ENCODE data around the gene CSPG5. TPM values are rescaled to one million over a fixed set of nuclear protein-coding genes. Genes with fewer than 3 reads are reported as not detected.

CSPG5 gene
- total RNA-seq, 1 donor from 2014 or later = 0.35 TPM

DNA sequence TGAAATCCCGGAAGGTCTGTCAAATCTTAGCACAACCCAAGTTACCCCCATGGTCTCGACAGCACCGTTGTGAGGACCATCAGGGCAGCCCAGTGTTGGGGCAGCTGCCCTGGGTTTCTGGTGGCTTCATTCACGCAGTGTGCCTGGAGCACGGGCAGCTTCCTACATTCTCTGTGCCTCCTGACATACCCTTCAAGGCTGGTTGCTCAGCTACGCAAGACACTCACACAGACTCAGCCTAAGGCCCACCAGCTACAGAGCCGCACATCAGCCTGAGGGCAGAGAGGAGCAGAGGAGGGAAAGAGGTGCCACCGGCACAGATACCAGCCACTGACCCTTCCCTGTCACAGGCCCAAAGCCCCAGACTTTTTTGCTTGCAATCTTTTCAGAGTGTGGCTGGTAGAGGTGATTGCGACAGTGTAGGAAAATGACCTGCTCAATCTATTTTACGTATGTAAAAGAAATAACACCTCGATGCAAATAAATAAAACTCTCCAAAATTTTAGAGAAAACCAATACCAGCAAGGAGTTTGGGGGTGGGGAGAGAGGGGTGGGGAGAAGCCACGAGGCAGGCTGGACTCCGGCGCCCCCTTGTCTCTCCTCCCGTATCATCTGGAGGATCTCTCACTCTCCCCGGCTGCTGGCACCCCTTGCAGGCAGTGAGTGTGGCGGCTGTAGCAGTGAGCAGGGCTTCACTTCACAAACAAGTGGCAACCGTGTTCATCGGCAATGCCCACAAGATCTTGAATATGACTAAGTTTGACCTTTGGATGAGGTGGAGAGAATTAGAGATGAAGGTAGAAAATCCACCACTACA, 12.7 kb downstream of the CSPG5 start:
- DNase-seq (ENCODE audit: missing footprints) = no peak
- intact Hi-C loops (cut with DNase I) = no loop called here
- no peak for ATAC-seq

- intact Hi-C loops (cut with DNase I) = no loop called here
- DNase-seq (ENCODE audit: missing footprints) (no peak), ATAC-seq (no peak)
These were observed 22.3 kb downstream of the CSPG5 start for GRCh38 chr3:47556351-47556750.

- intact Hi-C loops (cut with DNase I) = no loop called here
- ATAC-seq = no peak
These were observed 24.3 kb downstream of the CSPG5 start for GRCh38 chr3:47554335-47554734.

DNA sequence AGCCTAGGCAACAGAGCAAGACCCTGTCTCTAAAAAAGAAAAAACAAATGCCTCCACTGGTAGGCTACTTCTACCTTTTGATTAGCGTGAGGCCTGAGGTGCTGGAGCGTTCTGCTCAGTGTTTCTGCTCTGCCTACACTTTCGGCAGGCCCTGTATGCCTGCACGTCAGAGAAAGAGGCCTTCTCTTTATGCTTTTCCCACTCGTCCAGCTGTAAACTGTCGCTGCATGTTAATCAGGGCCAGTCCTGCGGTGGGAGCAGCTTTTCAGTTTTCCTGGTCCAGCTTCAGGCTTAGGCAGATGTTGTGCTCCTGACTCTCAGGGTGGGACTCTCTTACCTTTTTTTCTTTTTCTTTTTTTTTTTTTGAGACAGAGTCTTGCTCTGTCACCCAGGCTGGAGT, 25.3 kb downstream of the CSPG5 start:
- no peak for ATAC-seq
- no peak for DNase-seq (ENCODE audit: missing footprints)
- intact Hi-C loops (cut with DNase I) = no loop called here

More at GRCh38 chr3:47554335-47554734, 24.3 kb downstream of the CSPG5 start:
- no peak for DNase-seq (ENCODE audit: missing footprints)

DNA sequence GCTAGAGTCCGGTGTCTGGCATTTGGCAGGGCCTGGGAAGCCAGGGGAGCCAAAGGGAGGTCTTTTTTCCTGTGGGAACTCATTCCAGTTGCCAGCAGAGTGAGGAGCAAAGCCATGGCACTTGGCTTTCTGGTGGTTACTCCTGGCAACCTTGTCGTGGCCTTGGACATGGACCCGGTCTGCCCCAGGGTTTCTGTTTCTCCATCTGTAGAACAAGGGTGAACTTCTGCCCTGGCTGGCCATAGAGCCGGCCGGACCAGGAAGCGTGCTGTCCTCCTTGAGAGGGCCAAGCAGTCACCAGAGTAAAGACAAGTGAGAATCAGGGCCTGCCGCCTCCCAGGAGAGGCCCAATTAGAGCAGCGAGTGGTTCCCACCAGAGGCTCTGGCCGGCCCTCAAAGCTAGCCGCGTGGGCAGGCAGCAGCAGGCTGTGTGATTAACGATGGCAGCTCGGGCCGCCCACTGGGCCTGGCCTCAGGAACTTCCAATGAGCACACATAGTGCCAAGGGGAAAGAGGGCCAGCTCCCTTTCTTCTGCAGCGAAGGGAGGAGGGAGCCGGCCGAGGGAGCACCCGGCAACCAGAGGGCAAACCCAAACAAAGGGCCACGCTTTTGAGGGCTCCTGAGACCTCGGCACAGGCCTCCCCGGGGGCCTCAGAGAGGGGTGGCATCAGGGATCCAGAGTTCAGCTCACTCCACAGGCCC, 36.0 kb downstream of the CSPG5 start:
- DNase-seq (ENCODE audit: missing footprints) (no peak), ATAC-seq (no peak)
- intact Hi-C loops (cut with DNase I) = no loop called here

DNA sequence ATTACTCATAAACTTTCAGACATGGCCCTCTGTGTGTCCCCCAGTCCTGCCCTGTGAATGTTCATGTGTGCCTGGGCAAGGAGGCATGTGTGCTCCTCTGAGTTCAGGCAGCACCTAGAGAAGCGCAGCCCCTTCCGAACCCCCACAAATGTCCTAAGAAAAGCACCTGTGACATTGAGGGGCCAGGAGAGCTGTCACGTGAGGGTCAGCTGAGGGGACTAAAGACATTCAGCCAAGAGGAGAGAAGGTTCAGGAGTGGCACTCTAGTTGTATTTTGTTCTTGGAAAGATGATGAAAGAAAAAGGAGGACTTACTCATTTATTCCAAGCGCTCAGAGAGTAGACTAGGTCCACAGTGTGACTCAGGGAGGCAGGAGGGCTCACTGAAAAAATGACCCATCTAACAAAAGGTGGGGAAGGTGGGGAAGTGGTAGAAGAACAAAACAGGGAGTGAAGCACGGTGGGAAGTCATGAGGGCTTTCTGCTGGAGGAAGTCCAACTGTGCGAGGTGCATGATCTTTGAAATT, 37.0 kb downstream of the CSPG5 start:
- ATAC-seq = no peak
- intact Hi-C loops (cut with DNase I) = no loop called here
- no peak for DNase-seq (ENCODE audit: missing footprints)

- DNase-seq (ENCODE audit: missing footprints) = no peak
- intact Hi-C loops (cut with DNase I) = no loop called here
- no peak for ATAC-seq
These were observed 38.4 kb downstream of the CSPG5 start for GRCh38 chr3:47540281-47540680.

DNA sequence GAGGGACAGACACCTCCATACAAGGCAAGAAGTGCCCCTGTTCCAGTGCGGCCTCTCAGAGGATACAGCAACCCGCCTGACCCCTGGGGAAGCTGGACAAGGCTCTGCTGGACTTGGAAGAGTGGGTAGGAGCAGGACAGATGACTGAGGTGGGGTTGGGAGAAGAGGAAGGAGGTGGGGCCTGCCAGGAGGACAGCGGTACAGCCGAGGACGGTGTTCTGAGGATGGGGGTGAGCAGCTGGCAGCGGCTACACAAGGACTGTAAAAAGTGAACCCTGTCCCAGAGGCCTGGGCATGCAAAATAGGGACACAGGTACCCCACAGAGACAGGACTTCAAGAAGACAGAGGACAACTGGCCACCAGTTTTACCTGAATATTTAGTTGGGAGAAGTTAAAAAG, 41.7 kb downstream of the CSPG5 start:
- intact Hi-C loops (cut with DNase I) = no loop called here
- no peak for DNase-seq (ENCODE audit: missing footprints)
- no peak for ATAC-seq

- ATAC-seq = no peak
These were observed 42.3 kb downstream of the CSPG5 start for GRCh38 chr3:47536221-47536891.

DNA sequence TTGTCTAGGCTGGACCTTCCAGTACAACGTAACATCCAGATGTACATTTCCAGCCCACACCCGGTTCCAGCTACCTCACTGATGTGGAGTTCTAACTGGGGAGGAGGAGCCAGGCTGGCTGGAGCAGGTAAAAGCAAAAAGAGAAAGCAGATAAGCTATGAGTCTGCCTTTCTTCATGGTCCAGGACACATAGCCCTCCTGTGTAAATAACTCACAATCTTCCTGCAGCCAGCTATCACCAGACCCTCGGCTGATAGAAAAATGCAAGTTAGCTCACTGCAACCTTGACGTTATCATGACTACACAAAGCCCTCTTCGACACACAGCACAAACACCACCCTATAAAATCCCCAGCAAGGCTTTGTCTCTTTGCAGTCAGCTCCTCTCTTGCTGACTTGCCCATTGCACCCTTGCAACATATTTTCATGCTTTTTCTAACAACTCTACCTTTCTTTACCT, 44.6 kb downstream of the CSPG5 start:
- ATAC-seq (no peak), DNase-seq (ENCODE audit: missing footprints) (no peak)
- intact Hi-C loops (cut with DNase I) = no loop called here

More at GRCh38 chr3:47536221-47536891, 42.3 kb downstream of the CSPG5 start:
- intact Hi-C loops (cut with DNase I) = no loop called here
- DNase-seq (ENCODE audit: missing footprints) = no peak

- intact Hi-C loops (cut with DNase I) = no loop called here
- DNase-seq (ENCODE audit: missing footprints) = no peak
- no peak for ATAC-seq
These were observed 45.2 kb downstream of the CSPG5 start for GRCh38 chr3:47533481-47533880.

GRCh38 chr3:47527952-47528725, 50.5 kb downstream of the CSPG5 start:
- no peak for DNase-seq (ENCODE audit: missing footprints)
- no peak for ATAC-seq
- intact Hi-C loops (cut with DNase I) = loop anchor here (10.0 kb wide), 1 partner anchor 137 kb away; no protein-coding TSS in a partner anchor

GRCh38 chr3:47525617-47526016, 53.0 kb downstream of the CSPG5 start:
- ATAC-seq (no peak), DNase-seq (ENCODE audit: missing footprints) (no peak)
- intact Hi-C loops (cut with DNase I) = loop anchor here (10.0 kb wide), 1 partner anchor 139 kb away; no protein-coding TSS in a partner anchor

DNA sequence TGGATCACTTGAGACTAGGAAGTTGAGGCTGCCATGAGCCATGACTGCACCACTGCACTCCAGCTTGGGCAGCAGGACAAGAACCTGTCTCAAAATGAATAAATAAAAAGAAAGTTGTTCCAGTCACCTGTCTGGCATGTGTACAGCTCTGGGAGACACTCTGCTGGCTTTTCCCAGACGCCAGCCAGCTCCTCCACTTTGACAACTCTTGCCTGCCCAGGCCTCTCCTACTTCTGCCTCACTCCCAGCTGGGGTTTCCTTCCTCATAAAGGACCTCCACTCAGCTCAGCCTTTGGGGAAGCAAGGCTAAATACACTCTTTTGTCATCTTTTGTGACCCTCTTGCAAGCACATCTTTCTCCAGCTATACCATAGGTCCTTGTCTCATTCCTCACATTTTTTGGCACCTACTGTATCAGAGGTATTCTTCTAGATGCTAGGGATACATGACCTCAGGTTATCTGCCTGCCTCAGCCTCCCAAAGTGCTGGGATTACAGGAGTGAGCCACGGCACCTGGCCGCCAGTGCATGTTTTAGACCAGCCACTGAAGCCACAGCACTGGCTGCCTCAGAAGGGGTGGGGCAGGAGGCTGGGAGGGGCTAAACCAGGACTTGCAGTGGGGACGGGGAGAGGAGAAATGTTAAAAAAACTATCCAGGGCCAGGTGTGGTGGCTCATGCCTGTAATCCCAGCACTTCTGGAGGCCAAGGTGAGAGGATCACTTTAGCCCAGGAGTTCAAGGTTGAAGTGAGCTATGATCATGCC, 55.2 kb downstream of the CSPG5 start:
- intact Hi-C loops (cut with DNase I) = loop anchor here (10.0 kb wide), 1 partner anchor 141 kb away; no protein-coding TSS in a partner anchor
- ATAC-seq = no peak
- no peak for DNase-seq (ENCODE audit: missing footprints)

DNA sequence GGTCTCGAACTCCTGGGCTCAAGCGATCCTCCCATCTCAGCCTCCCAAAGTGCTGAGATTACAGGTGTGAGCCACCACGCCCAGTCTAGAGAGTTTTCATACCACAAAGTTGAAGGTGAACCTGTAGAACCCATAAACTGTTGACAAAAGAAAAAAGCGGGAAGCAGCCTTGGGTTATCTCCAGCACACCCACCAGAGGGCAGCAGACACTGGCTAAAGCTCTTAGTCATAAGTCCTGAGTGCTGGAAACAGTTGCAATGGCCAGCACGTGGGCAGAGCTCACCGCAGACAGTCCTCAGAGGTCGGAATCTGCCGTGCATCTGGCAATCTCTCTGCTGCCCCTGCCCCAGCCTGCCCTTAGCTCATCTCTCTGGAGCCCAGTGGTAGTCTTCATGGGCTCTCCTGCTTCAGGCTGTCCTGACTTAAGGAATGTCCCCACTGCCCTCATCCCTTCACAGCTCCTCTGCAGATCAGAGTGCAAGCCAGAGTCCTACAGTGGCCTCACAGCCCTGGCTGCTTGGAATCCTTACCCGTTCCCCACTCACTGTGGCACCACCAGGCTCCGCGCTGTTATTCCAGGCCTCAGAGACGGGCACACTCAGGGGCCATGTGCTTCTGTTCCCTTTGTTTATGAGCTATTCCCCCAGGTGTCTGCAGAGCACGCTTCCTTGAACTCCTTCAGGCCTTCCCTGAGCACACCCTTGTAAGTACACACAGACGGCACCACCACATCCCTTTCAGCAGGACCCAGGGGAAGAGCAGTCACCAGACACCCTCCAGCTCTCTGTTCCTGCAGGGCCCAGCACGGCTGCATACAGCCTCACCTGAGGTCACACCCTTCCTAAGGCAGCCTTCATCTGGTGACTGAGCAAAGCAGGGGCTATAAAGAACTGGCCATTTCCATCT, 56.3 kb downstream of the CSPG5 start:
- ATAC-seq (peak; percentile 95), DNase-seq (ENCODE audit: missing footprints) (peak; percentile 83)
- intact Hi-C loops (cut with DNase I) = loop anchor here (1.0 to 10.0 kb wide), 2 partner anchors 142 to 267 kb away; no protein-coding TSS in a partner anchor

DNA sequence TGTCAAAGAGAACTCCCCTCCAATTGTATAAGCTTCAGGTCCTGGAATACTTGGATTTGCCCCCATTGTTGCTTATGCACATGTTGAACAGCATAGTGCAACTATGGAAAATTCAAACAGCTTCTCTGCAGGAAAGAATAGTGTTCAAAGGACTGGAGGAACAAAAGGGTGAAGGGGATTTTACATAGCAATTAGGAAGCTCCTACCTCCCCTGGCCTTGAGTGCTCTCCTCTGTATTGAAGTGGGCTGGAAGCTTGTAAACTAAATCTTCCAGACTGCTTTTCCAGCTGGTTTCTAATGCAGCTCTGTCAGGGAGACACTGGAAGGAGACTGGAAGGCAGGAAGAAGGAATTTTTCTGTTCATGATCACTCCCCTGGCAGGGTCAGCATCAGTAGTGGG, 57.9 kb downstream of the CSPG5 start:
- intact Hi-C loops (cut with DNase I) = loop anchor here (10.0 kb wide), 1 partner anchor 144 kb away; no protein-coding TSS in a partner anchor
- no peak for DNase-seq (ENCODE audit: missing footprints)
- no peak for ATAC-seq

DNA sequence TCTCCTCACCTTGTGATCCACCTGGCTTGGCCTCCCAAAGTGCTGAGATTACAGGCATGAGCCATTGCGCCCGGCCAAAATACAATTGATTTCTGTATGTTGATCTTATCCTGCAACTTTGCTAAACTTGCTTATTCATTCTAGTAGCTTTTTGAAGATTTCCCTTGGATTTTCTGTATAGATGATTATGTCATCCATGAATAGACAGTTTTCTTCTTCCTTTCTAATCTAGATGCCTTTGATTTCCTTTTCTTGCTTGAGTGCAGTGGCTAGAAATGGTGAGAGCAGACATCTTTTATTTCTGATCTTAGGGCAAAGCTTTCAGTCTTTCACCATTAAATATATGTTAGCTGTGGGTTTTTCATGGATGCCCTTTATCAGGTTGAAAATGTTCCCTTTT, 60.7 kb downstream of the CSPG5 start:
- ATAC-seq (no peak), DNase-seq (ENCODE audit: missing footprints) (no peak)
- intact Hi-C loops (cut with DNase I) = no loop called here
